Natural killer cell (primary cell): Measurements from ENCODE around the gene ZNF768. TPM values are rescaled to one million over a fixed set of nuclear protein-coding genes. Genes with fewer than 3 reads are reported as not detected.

Experiments
- ATAC-seq, 3 donors: fragments of 150-1000 bp in 2 of 3; fragments of 200-7000 bp in 1 of 3; cut with Tn5 transposase; 1 replicate in 1 of 3; 2 replicates in 2 of 3; pipeline ENCODE4 v1.10.0; 2021; ENCODE audit warnings: mild to moderate bottlenecking in 2 of 3, moderate library complexity in 2 of 3
- DNase-seq, 2 donors: peaks; one replicate each; pipeline versions ENCODE4 v3.0.0 to v3.0.0-alpha.2; 2013 to 2021; ENCODE audit warnings: mixed read lengths in 1 of 2
- H3K27ac ChIP-seq: one replicate; pipeline ENCODE4 v1.5.1; 2013; ENCODE audit warnings: mild to moderate bottlenecking, low read length
- H3K27me3 ChIP-seq: one replicate; pipeline ENCODE4 v1.6.1; 2013; ENCODE audit warnings: low read length; ENCODE audit not compliant: control insufficient read depth, insufficient read depth
- H3K36me3 ChIP-seq: one replicate; pipeline ENCODE4 v1.6.1; 2013; ENCODE audit warnings: low read length; ENCODE audit not compliant: control insufficient read depth, insufficient read depth
- H3K4me1 ChIP-seq: one replicate; pipeline ENCODE4 v1.6.1; 2013; ENCODE audit warnings: low read length; ENCODE audit not compliant: control insufficient read depth, insufficient read depth
- H3K4me3 ChIP-seq: one replicate; pipeline ENCODE4 v1.5.1; 2013; ENCODE audit warnings: low read length
- H3K9me3 ChIP-seq: one replicate; pipeline ENCODE4 v1.6.1; 2013; ENCODE audit warnings: low read length; ENCODE audit not compliant: control insufficient read depth, insufficient read depth
- H3K27ac Mint-ChIP-seq, 2 donors: one replicate each; pipeline ENCODE4 v1.8.0; 2022; ENCODE audit warnings: mild to moderate bottlenecking in 2 of 2, mixed read lengths in 2 of 2, moderate library complexity in 1 of 2
- H3K27me3 Mint-ChIP-seq, 2 donors: one replicate each; pipeline ENCODE4 v1.8.0; 2022; ENCODE audit warnings: low read depth in 2 of 2, mixed read lengths in 2 of 2
- H3K36me3 Mint-ChIP-seq: one replicate; pipeline ENCODE4 v1.8.0; 2022; ENCODE audit warnings: mixed read lengths
- H3K4me1 Mint-ChIP-seq, 2 donors: one replicate each; pipeline ENCODE4 v1.8.0; 2022; ENCODE audit warnings: mixed read lengths in 2 of 2
- H3K4me3 Mint-ChIP-seq: one replicate; pipeline ENCODE4 v1.8.0; 2022; ENCODE audit warnings: mild to moderate bottlenecking, moderate library complexity, mixed read lengths
- H3K9me3 Mint-ChIP-seq, 2 donors: one replicate each; pipeline ENCODE4 v1.8.0; 2022; ENCODE audit warnings: mixed read lengths in 2 of 2
- WGBS: methylation state at CpG from one replicate; pipeline ENCODE4 v1.1.7; 2013; ENCODE audit warnings: missing lambda C conversion rate; ENCODE audit not compliant: insufficient coverage; 5-methylcytosine and 5-hydroxymethylcytosine counted together
- intact Hi-C: fragments of 100-400 bp; cut with micrococcal nuclease; formaldehyde crosslinking; loops from one replicate; pipeline ENCODE4 v1.14.2; 2022
- total RNA-seq, 4 donors: library from RNA; stranded (reverse); fragments of 120-200 nt in 1 of 4; gene quantifications; one replicate each; pipeline versions ENCODE4 v1.2.3 to v1.2.4, GENCODE V29; 2013 to 2022
- TF ChIP-seq, protein P1 (sequence below): fragments of 200-600 bp; IDR thresholded peaks from one replicate; pipeline ENCODE4 v1.8.0; 2022; ENCODE audit warnings: antibody characterized with exemption

ZNF768 gene
- total RNA-seq, 3 donors from 2014 or later (not counting 1 experiment from before 2014, with no cell fraction given): 3.3 to 7.2 (median 5.6) TPM

DNA sequence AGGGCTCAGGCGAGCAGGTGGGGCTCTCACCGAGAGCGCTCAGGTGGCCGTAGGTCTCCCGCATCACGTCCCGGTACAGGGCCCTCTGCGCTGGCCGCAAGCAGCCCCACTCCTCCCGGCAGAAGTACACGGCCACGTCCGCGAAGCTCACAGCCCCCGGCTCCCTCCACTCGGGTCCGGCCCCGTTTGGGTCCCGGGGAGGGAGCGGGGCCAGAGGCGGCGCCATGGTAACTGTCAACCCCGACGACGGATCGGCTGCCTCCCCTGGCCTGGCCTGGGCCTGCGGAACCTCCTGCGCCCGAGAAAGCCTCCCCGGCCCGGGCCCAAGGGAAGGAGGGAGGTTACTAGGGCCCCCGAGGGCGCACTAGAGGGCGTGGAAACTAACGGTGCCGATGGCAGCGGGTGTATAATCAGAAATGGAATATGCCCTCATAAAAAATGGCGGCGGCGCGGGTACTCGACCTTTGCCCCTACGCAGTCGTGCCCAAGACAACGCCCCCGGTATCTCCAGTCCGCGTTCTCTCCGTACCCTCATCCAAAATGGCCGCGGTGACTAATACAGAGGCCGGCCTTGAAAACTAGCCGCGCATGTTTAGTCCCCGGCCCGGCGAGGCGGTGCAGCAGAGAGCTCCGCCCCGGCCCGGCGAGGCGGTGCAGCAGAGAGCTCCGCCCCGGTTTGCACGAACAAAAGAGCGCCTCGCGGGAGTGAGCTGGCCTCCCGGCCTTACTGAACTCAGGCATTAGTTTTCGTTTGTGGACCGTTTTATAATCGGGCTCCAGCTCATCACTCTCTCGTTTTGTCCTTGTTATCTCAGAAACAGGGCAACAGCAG lies 31.8 kb upstream of the ZNF768 start, which contains the start of gene ZNF764:
Gene ZNF764 (minus strand): TSS at position 418 of the 832 bp plus-strand sequence. CDS start 192 bp downstream, at position 226.
- Mint-ChIP-seq H3K27ac (peak within 1 kb of the TSS; percentile 89 to 94), H3K4me1 (peaks cover 31 to 32% of the 10 kb centered on the region in 2 donors)
- peaks cover 57% of the 10 kb centered on the region for H3K4me1 ChIP-seq

DNA sequence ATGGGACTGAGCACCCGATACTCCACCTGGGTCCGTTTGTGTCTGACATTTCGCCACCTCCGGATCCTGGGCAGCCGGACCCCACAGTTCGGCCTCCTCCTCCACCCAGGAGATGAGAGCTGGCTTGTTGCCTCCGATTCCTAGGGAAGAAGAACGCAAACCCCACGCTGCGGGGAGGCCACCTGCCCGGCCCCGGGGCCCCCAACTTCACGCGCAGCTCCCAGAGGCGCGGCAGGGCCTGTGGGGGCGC lies 31.3 kb upstream of the ZNF768 start:
- Mint-ChIP-seq H3K4me1 (peaks cover 34% of the 10 kb centered on the region in 2 donors), H3K9me3 (no peaks in the 10 kb centered on the region), H3K4me3 (peak overlapping the region; percentile 89), H3K27ac (peak overlapping the region; percentile 89 to 94), H3K27me3 (peaks cover 0 to 4% of the 10 kb centered on the region in 2 donors), H3K36me3 (no peaks in the 10 kb centered on the region)
- under 1% methylated on average over 17 of the region's 17 CpGs for WGBS
- H3K4me1 ChIP-seq: peaks cover 62% of the 10 kb centered on the region
- H3K27ac ChIP-seq: peak overlapping the region; percentile 90
- intact Hi-C loops: no loop called here
- no peaks in the 10 kb centered on the region for H3K27me3 ChIP-seq
- H3K9me3 ChIP-seq: no peaks in the 10 kb centered on the region
- H3K4me3 ChIP-seq: peak overlapping the region; percentile 77
- ATAC-seq (no peak), DNase-seq (no peak)
- TF ChIP-seq, protein P1, sequence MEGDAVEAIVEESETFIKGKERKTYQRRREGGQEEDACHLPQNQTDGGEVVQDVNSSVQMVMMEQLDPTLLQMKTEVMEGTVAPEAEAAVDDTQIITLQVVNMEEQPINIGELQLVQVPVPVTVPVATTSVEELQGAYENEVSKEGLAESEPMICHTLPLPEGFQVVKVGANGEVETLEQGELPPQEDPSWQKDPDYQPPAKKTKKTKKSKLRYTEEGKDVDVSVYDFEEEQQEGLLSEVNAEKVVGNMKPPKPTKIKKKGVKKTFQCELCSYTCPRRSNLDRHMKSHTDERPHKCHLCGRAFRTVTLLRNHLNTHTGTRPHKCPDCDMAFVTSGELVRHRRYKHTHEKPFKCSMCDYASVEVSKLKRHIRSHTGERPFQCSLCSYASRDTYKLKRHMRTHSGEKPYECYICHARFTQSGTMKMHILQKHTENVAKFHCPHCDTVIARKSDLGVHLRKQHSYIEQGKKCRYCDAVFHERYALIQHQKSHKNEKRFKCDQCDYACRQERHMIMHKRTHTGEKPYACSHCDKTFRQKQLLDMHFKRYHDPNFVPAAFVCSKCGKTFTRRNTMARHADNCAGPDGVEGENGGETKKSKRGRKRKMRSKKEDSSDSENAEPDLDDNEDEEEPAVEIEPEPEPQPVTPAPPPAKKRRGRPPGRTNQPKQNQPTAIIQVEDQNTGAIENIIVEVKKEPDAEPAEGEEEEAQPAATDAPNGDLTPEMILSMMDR: no peak
- H3K36me3 ChIP-seq: peaks cover 25% of the 10 kb centered on the region

More for the DNA sequence above, 31.8 kb upstream of the ZNF768 start, which contains the start of gene ZNF764:
- H3K36me3 ChIP-seq: peaks cover 25% of the 10 kb centered on the region
- Mint-ChIP-seq H3K36me3 (no peaks in the 10 kb centered on the region), H3K4me3 (peak within 1 kb of the TSS; percentile 89), H3K9me3 (no peaks in the 10 kb centered on the region), H3K27me3 (peaks cover 0 to 4% of the 10 kb centered on the region in 2 donors)
- WGBS: under 1% methylated on average over 74 of the region's 74 CpGs
- H3K27me3 ChIP-seq: no peaks in the 10 kb centered on the region
- H3K9me3 ChIP-seq: no peaks in the 10 kb centered on the region
- peak within 1 kb of the TSS; percentile 77 for H3K4me3 ChIP-seq
- DNase-seq (peak; percentile 91 to 97), ATAC-seq (peak; percentile 93 to 98 (median 93))
- intact Hi-C loops: loop anchor here (1.0 to 2.0 kb wide), 5 partner anchors 14 to 100 kb away; partner anchors contain the start of genes FBRS, PRR14 and ZNF768
- H3K27ac ChIP-seq: peak within 1 kb of the TSS; percentile 90
- TF ChIP-seq, protein P1: no peak

DNA sequence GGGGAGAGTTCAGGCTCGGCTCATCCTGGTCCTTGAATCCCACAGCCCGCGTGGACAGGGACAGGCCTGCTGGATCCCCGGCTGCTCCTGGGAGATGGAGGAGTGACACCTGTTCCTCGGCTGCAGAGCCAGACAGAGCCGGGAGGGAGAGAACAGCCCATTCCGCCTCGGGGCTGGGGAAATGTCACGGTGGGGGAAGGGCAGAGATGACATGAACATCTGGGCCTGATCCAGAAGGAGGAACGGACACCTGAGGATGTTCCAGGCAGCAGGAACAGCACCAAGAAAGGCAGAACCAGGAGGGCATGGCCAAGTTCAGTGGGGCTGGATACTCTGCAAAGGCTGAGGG lies 29.7 kb upstream of the ZNF768 start:
- H3K4me1 Mint-ChIP-seq: peaks cover 39 to 43% of the 10 kb centered on the region in 2 donors
- peak overlapping the region; percentile 89 to 94 for H3K27ac Mint-ChIP-seq
- WGBS: 96% methylated on average over 10 of the region's 10 CpGs
- Histone ChIP-seq H3K4me3 (no peak overlapping the region), H3K9me3 (no peaks in the 10 kb centered on the region), H3K4me1 (peaks cover 67% of the 10 kb centered on the region), H3K36me3 (peaks cover 25% of the 10 kb centered on the region), H3K27ac (no peak overlapping the region), H3K27me3 (no peaks in the 10 kb centered on the region)
- peaks cover 0 to 1% of the 10 kb centered on the region in 2 donors for H3K27me3 Mint-ChIP-seq
- H3K9me3 Mint-ChIP-seq: no peaks in the 10 kb centered on the region
- no peaks in the 10 kb centered on the region for H3K36me3 Mint-ChIP-seq
- ATAC-seq (no peak), DNase-seq (no peak)
- peak overlapping the region; percentile 67 for H3K4me3 Mint-ChIP-seq
- TF ChIP-seq, protein P1: no peak
- intact Hi-C loops: no loop called here
